SK-N-MC (cell line): ENCODE results near the gene GLB1L3.

Experiments
- EZH2 ChIP-seq: fragments of 200-600 bp; sonication (generic); IDR thresholded peaks from one replicate; pipeline ENCODE4 v1.6.1; 2017; ENCODE audit warnings: antibody characterized with exemption
- FOXP2 ChIP-seq: optimal IDR thresholded peaks from 2 replicates; pipeline ENCODE3; 2011; ENCODE audit warnings: mild to moderate bottlenecking, moderate library complexity; ENCODE audit not compliant: insufficient read depth; ENCODE audit errors: extremely low read length, control extremely low read depth
- POLR2AphosphoS5 ChIP-seq: IDR thresholded peaks from 2 replicates; pipeline ENCODE4 v1.6.1; 2012; ENCODE audit warnings: mild to moderate bottlenecking, low read depth, low read length, borderline replicate concordance

GRCh38 chr11:134237557-134237922 is 38.6 kb upstream of the GLB1L3 start:
- TF ChIP-seq EZH2 (no peak), FOXP2 (no peak), POLR2AphosphoS5 (no peak)
